ENCODE measurements around the gene MCM5. TPM values are rescaled to one million over a fixed set of nuclear protein-coding genes. Genes with fewer than 3 reads are reported as not detected.
"Not testable (repeated sequence)": the region's sequence is repeated elsewhere in the genome, so short reads cannot be mapped to it uniquely, and the experiment has no call there.

Gene MCM5
- polyA plus RNA-seq, 1 donor from 2014 or later, result 78.2 TPM

DNA sequence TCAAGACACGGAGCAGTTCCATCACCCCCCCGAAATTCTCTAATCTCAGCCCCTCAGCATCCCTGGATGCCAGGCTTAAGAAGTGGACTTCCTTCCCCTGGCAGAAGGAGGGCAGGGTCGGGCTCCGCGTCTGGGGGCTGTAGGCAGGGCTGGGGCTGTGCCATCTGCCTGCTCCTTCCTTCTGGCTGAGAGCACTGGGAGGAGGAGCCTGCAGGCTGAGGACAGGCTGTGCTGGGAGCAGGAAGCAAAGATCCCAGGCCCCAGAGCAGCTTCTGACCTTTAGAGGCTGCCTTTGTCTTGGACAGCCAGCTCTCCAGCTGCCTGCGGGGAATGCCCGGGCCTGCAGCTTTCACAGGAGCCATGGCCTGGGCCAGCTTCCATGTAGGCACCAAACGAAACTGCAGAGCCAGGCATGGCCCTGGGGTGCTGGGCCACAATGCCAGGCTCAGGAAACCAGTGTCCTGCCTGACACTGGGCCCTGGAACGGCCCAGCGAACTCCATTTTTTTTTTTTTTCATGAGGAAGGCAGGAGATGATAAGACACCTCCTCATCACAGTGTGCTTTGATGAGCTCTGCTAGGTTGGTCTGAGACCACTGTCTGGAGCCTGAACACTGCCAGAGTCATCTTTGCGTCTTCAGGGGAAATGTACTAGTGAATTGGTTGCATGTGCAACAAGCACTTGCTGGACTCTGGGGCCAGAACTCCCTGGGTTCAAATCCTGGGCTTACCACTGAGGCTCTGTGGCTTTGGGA is 67.9 kb downstream of the MCM5 start:
- no peak overlapping the region for H3K4me3 Mint-ChIP-seq
- H3K4me1 Mint-ChIP-seq, result peaks cover 0 to 10% (median 5%) of the 10 kb centered on the region in 3 donors
- H3K27ac Mint-ChIP-seq, result no peak overlapping the region
- peaks cover 0 to 5% (median 2%) of the 10 kb centered on the region in 3 donors for H3K9me3 Mint-ChIP-seq
- H3K27me3 Mint-ChIP-seq, result no peaks in the 10 kb centered on the region
- H3K36me3 Mint-ChIP-seq, result peaks cover 17% of the 10 kb centered on the region

DNA sequence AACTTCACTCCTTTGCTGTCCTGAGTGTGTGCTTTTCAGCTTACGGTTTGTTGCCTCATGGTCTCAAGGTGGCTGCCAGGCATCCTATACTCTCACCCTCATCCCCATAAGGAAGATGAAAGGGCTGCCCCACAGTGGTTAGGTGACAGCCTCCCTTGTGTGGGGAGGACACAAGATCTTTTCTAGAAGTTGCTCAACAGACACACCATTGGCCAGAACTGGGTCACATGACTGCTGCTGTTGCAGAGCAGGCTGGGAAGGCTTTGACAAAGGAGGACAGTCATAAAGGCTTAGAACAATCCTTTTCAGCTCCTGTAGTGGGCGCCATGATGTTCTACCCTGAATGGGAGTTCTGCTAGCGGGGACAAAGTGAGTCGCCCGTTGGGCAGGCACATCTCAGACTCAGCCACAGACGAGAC is 71.0 kb downstream of the MCM5 start:
- Mint-ChIP-seq H3K9me3 (peaks cover 0 to 5% (median 2%) of the 10 kb centered on the region in 3 donors), H3K27me3 (peaks cover 5% of the 10 kb centered on the region), H3K27ac (no peak overlapping the region), H3K4me3 (no peak overlapping the region), H3K36me3 (peaks cover 16% of the 10 kb centered on the region), H3K4me1 (no peaks in the 10 kb centered on the region)

DNA sequence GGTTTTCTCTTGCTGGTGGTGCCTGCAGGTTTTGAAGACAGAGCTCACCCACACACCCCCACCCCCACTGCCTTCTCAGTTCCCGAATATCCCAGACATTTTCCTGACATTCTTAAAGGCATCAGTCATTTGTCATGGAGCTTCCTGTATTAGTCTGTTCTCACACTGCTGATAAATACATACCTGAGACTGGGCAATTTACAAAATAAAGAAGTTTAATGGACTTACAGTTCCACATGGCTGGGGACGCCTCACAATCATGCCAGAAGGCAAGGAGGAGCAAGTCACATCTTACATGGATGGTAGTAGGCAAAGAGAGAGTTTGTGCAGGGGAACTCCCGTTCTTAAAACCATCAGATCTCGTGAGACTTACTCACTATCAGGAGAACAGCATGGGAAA is 71.6 kb downstream of the MCM5 start:
- H3K9me3 Mint-ChIP-seq, result not testable (repeated sequence)

DNA sequence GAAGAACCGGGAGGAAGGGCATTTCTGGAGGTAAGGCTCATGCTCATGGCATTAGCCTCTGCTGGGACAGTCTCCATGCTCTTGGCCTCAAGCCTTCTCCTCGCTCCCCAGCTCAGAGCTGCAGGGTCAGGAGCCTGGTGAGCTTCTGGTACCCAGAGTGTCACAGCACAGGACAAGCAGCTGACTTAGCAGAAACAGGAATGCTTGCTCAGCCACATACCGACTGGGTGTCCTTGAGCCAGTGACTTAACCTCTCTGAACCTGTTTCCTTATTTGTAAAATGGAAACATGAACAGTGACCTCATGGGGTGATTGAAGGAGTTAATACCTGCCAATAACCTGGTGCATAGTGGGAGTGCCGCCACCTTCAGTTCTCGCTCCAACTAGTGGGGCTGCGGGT is 72.5 kb downstream of the MCM5 start:
- no peak overlapping the region for H3K4me3 Mint-ChIP-seq
- peaks cover 7% of the 10 kb centered on the region for H3K27me3 Mint-ChIP-seq
- H3K4me1 Mint-ChIP-seq, result no peaks in the 10 kb centered on the region
- H3K27ac Mint-ChIP-seq, result no peak overlapping the region
- H3K36me3 Mint-ChIP-seq, result peaks cover 17% of the 10 kb centered on the region
- peaks cover 0 to 5% (median 2%) of the 10 kb centered on the region in 3 donors for H3K9me3 Mint-ChIP-seq

More for the DNA sequence above, 71.6 kb downstream of the MCM5 start:
- H3K27ac Mint-ChIP-seq, H3K4me1 Mint-ChIP-seq, H3K27me3 Mint-ChIP-seq, H3K4me3 Mint-ChIP-seq: not testable (repeated sequence)
- H3K36me3 Mint-ChIP-seq, result peaks cover 18% of the 10 kb centered on the region

DNA sequence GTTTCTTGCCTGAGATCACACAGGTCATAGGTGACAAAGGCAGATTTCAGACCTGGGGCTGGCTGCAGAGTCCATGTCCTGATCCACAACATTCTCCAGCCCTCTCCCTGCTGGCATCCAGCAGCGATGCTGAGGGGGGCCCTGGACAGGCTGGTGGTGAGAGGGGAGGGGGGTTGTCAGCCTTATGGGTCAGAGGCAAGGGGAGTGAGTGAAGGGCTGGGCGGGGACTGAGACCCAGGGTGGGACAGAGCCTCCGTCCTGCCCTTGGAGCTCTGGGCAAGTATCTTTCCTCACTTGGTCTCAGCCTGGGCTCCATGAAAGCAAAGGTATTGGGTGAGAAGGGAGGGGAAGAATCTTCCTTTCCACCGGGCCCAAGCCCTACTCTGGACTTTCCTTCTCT is 74.0 kb downstream of the MCM5 start:
- H3K4me3 Mint-ChIP-seq, result no peak overlapping the region
- H3K27me3 Mint-ChIP-seq, result peaks cover 20% of the 10 kb centered on the region
- H3K9me3 Mint-ChIP-seq, result peaks cover 0 to 5% (median 2%) of the 10 kb centered on the region in 3 donors
- no peaks in the 10 kb centered on the region for H3K4me1 Mint-ChIP-seq
- peaks cover 17% of the 10 kb centered on the region for H3K36me3 Mint-ChIP-seq
- H3K27ac Mint-ChIP-seq, result no peak overlapping the region

Other genes with a start within 250 kb of the MCM5 start
- gene HMGXB4, start 142.6 kb upstream of the MCM5 start, polyA plus RNA-seq, result 9.1 TPM
- gene TOM1, start 100.2 kb upstream of the MCM5 start, polyA plus RNA-seq, result 23.1 TPM
- 28.7 TPM for gene HMOX1, start 19.0 kb upstream of the MCM5 start, polyA plus RNA-seq
- gene RASD2, start 140.7 kb downstream of the MCM5 start, polyA plus RNA-seq, result not detected
- not detected for gene MB, start 217.2 kb downstream of the MCM5 start, polyA plus RNA-seq
- gene APOL6, start 248.3 kb downstream of the MCM5 start, polyA plus RNA-seq, result 4.9 TPM

Data from IgD-negative memory B cell (primary cell).